K562 (cell line): ENCODE results near the gene MYO6. TPM values are rescaled to one million over a fixed set of nuclear protein-coding genes. Genes with fewer than 3 reads are reported as not detected.
A peak's percentile ranks its signal among the peaks of the same experiment; 100 is the strongest.

Experiments
- ATAC-seq: fragments of 200-7000 bp; cut with Tn5 transposase; 3 replicates; pipeline ENCODE4 v1.9.1; 2020; ENCODE audit warnings: moderate library complexity
- BruUV-seq: library from RNA; stranded (reverse); fragments of 400-500 nt; replicated peaks from 2 replicates; lab custom pipeline; 2021; lab: Mats Ljungman, UMichigan
- CTCF ChIA-PET: fragments of 300-600 bp; formaldehyde crosslinking; extraction: SDS; loops from one replicate; lab custom pipeline; 2021; ENCODE audit warnings: low intra/inter-chr PET ratio; lab: Yijun Ruan, JAX
- POLR2A ChIA-PET: fragments of 300-600, 350-650 bp; sonication (Branson Sonifier 250); formaldehyde crosslinking; extraction: SDS; loops from one replicate; lab custom pipeline; 2021; ENCODE audit warnings: antibody characterized with exemption, inconsistent platforms; lab: Yijun Ruan, JAX
- DNase-seq, 4 experiments: peaks; one replicate each; pipeline versions ENCODE4 v3.0.0 to v3.0.0-alpha.2; 2011 to 2018; ENCODE audit warnings: low spot score in 3 of 4, mixed read lengths in 3 of 4; ENCODE audit errors: extremely low read depth in 1 of 4
- FAIRE-seq: peaks from 2 replicates; lab custom pipeline; 2011; peaks lifted over from hg19 to GRCh38; lab: Jason Lieb, UNC
- H2AFZ ChIP-seq: 2 replicates; pipeline ENCODE4 v1.6.0; 2011; ENCODE audit warnings: low read depth, low read length, control low read depth, inconsistent platforms
- H3K27ac ChIP-seq: fragments of 200-600 bp; 3 replicates; pipeline ENCODE4 v1.8.0; 2011; ENCODE audit warnings: low read depth, mild to moderate bottlenecking, control low read depth, inconsistent platforms, low read length, moderate library complexity, mixed read lengths; ENCODE audit errors: extremely low read depth
- H3K27me3 ChIP-seq, 2 experiments: fragments of 300-600 bp in 1 of 2; 2 replicates in 1 of 2; 3 replicates in 1 of 2; pipeline versions ENCODE4 v1.6.0 to v1.8.0; 2011; ENCODE audit warnings: inconsistent platforms in 2 of 2, low read length in 2 of 2, mild to moderate bottlenecking in 1 of 2, mixed read lengths in 1 of 2, moderate library complexity in 1 of 2; ENCODE audit not compliant: control insufficient read depth in 2 of 2, insufficient read depth in 2 of 2
- H3K36me3 ChIP-seq: fragments of 300-600 bp; 3 replicates; pipeline ENCODE4 v1.8.0; 2011; ENCODE audit warnings: mild to moderate bottlenecking, low read length, inconsistent platforms; ENCODE audit not compliant: control insufficient read depth, insufficient read depth
- H3K4me1 ChIP-seq, 2 experiments: fragments of 200-600 bp in 1 of 2; replicated peaks in 1 of 2; 2 replicates in 1 of 2; 3 replicates in 1 of 2; pipeline versions ENCODE4 v1.5.1 to v1.8.0; 2011; ENCODE audit warnings: inconsistent platforms in 2 of 2, low read length in 2 of 2, mild to moderate bottlenecking in 1 of 2, mixed read lengths in 1 of 2, moderate library complexity in 1 of 2; ENCODE audit not compliant: control insufficient read depth in 2 of 2, insufficient read depth in 2 of 2
- H3K4me2 ChIP-seq: 2 replicates; pipeline ENCODE4 v1.6.1; 2011; ENCODE audit warnings: low read length, control low read depth, inconsistent platforms, mixed read lengths; ENCODE audit not compliant: insufficient read depth
- H3K4me3 ChIP-seq: fragments of 200-600 bp; sonication (generic), shearing (Covaris generic); 2 replicates; pipeline ENCODE4 v1.5.1; 2016; ENCODE audit warnings: control low read depth, inconsistent platforms
- H3K79me2 ChIP-seq: fragments of 200-600 bp; 3 replicates; pipeline ENCODE4 v1.8.0; 2011; ENCODE audit warnings: low read length, inconsistent platforms; ENCODE audit not compliant: control insufficient read depth, insufficient read depth
- H3K9ac ChIP-seq, 2 experiments: 2 replicates each; pipeline versions ENCODE4 v1.6.0 to v1.6.1; 2011; ENCODE audit warnings: low read depth in 2 of 2, low read length in 2 of 2, control low read depth in 1 of 2, inconsistent platforms in 1 of 2, mild to moderate bottlenecking in 1 of 2, mixed read lengths in 1 of 2; ENCODE audit not compliant: insufficient read depth in 1 of 2
- H3K9me1 ChIP-seq: one replicate; pipeline ENCODE4 v1.6.0; 2011; ENCODE audit warnings: inconsistent platforms, mild to moderate bottlenecking, low read length, moderate library complexity; ENCODE audit not compliant: control insufficient read depth, insufficient read depth
- H3K9me3 ChIP-seq: replicated peaks from 2 replicates; pipeline ENCODE4 v1.5.1; 2011; ENCODE audit warnings: low read depth, low read length, inconsistent platforms; ENCODE audit not compliant: control insufficient read depth, insufficient read depth
- H4K20me1 ChIP-seq: replicated peaks from 2 replicates; pipeline ENCODE4 v1.6.1; 2011; ENCODE audit warnings: low read length, inconsistent platforms, mixed read lengths; ENCODE audit not compliant: control insufficient read depth, insufficient read depth
- CAMTA2 ChIP-seq: fragments of 250-450 bp; sonication (Bioruptor Pico); conservative IDR thresholded peaks from 2 replicates; pipeline ENCODE4 v1.5.1; 2022
- CHD4 ChIP-seq: fragments of 200-600 bp; sonication (generic); IDR thresholded peaks from 3 replicates; pipeline ENCODE4 v1.6.1; 2012; ENCODE audit warnings: low read depth, mild to moderate bottlenecking, mixed read lengths, low read length, inconsistent platforms; ENCODE audit not compliant: insufficient read depth, insufficient replicate concordance, poor library complexity, severe bottlenecking
- FOSL1 ChIP-seq: fragments of 200-800 bp; sonication (Bioruptor generic); conservative IDR thresholded peaks from 2 replicates; pipeline ENCODE4 v1.6.1; 2016; ENCODE audit warnings: missing genetic modification characterization, missing compliant biosample characterization
- GTF2F1 ChIP-seq: IDR thresholded peaks from 2 replicates; pipeline ENCODE4 v1.6.1; 2011; ENCODE audit warnings: low read depth, low read length, improper control_type of control experiment
- PHB ChIP-seq: fragments of 250-450 bp; sonication (Bioruptor Pico); IDR thresholded peaks from 2 replicates; pipeline ENCODE4 v1.5.0; 2021
- PRDM10 ChIP-seq: fragments of 450-650 bp; IDR thresholded peaks from 2 replicates; pipeline ENCODE4 v1.6.1; 2018; ENCODE audit not compliant: partially characterized antibody
- SAFB2 ChIP-seq: fragments of 200-400 bp; formaldehyde crosslinking; IDR thresholded peaks from 2 replicates; pipeline ENCODE4 v1.6.1; 2018; ENCODE audit warnings: borderline replicate concordance, low read length, low read depth, moderate library complexity; ENCODE audit not compliant: severe bottlenecking
- THAP12 ChIP-seq: fragments of 250-450 bp; sonication (Bioruptor Pico); IDR thresholded peaks from 2 replicates; pipeline ENCODE4 v1.9.0; 2021; ENCODE audit warnings: mild to moderate bottlenecking, inconsistent platforms
- ZNF561 ChIP-seq: fragments of 450-650 bp; formaldehyde crosslinking; conservative IDR thresholded peaks from 2 replicates; pipeline ENCODE4 v1.4.0; 2020; ENCODE audit warnings: mild to moderate bottlenecking, moderate library complexity
- WGBS: fragments of 100-300 bp; shearing (Covaris generic); methylation state at CpG from one replicate; pipeline ENCODE4 v1.1.6; 2016; ENCODE audit warnings: low coverage, mixed read lengths; ENCODE audit not compliant: insufficient coverage; ENCODE audit errors: missing lambda C conversion rate; 5-methylcytosine and 5-hydroxymethylcytosine counted together
- in situ Hi-C: fragments of 300-500 bp; cut with MboI; formaldehyde crosslinking; loops from 4 replicates; pipeline ENCODE4 v1.15.0; 2018; ENCODE audit warnings: inconsistent platforms, mixed read lengths
- intact Hi-C: fragments of 100-400 bp; cut with micrococcal nuclease; formaldehyde crosslinking; loops from 2 replicates; pipeline ENCODE4 v1.14.2; 2022
- polyA plus RNA-seq, 8 experiments: library from polyadenylated mRNA; depleted of rRNA in 4 of 8; stranded (reverse) in 5 of 8; unstranded in 3 of 8; fragments of >200 nt; fragmentation: Nextera tagmentation in 2 of 8; fragmentation: Illumina TruSeq in 1 of 8; extraction: Ambion mirVana in 2 of 8; extraction: Trizol in 1 of 8; gene quantifications; 2 replicates each; pipeline versions ENCODE4 v1.2.1 to v1.2.3, GENCODE V29; 2011 to 2014; ENCODE audit warnings: inconsistent platforms in 1 of 8, missing spikeins in 1 of 8
- total RNA-seq, 7 experiments: library from RNA; depleted of rRNA in 6 of 7; stranded (reverse); fragments of >200 nt in 6 of 7; fragmentation: Illumina TruSeq in 2 of 7; extraction: Trizol in 2 of 7; gene quantifications; 2 replicates each; pipeline versions ENCODE4 v1.2.1 to v1.2.3, GENCODE V29; 2011 to 2021; ENCODE audit warnings: low replicate concordance in 1 of 7

Gene MYO6
- total and polyA plus RNA-seq, 9 of the 15 experiments (the other 6 are each of a cell fraction or from before 2014, with no cell fraction given), result 1.3 to 5.5 (median 2.7) TPM

DNA sequence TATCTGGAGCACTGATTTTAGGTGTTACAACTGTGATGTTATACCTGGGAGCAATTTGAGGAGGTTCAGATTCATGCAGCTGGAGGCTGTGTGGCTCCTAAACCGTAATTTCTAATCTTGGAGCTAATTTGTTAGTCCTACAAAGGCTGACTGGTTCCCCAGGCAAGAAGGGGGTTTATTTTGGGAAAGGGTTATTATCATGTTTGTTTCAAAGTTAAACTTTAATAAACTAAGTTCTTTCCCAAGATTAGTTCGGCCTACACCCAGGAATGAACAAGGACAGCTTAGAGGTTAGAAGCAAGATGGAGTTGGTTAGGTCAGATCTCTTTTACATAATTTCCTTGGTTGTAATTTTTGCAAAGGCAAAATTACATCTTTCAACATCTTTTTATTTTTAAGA, 135.8 kb downstream of the MYO6 start:
- no TSS peak for BruUV-seq
- H3K27me3 ChIP-seq, result no peaks in the 10 kb centered on the region
- H2AFZ ChIP-seq, result no peak overlapping the region
- H3K27ac ChIP-seq, result no peak overlapping the region
- no peak overlapping the region for H3K9ac ChIP-seq
- TF ChIP-seq ZNF561 (CRISPR knock-in tag), result no peak
- CTCF ChIA-PET, result no interaction called here
- intact Hi-C loops (no loop called here), in situ Hi-C loops (no loop called here)
- H4K20me1 ChIP-seq, result no peaks in the 10 kb centered on the region
- POLR2A ChIA-PET, result interaction anchor here (1.4 kb wide), 1 partner anchor 8 kb away, joined by 3 read pairs; no protein-coding TSS in a partner anchor
- H3K4me3 ChIP-seq, result no peak overlapping the region
- no peak overlapping the region for H3K4me2 ChIP-seq
- DNase-seq, result no peak
- no peaks in the 10 kb centered on the region; a peak in 1 of 5 replicates for H3K4me1 ChIP-seq
- H3K36me3 ChIP-seq, result no peaks in the 10 kb centered on the region
- no peaks in the 10 kb centered on the region for H3K9me3 ChIP-seq
- H3K79me2 ChIP-seq, result no peaks in the 10 kb centered on the region
- WGBS, result 6% methylated on average over 2 of the region's 2 CpGs
- no peak for ATAC-seq
- H3K9me1 ChIP-seq, result no peaks in the 10 kb centered on the region
- FAIRE-seq, result no peak

DNA sequence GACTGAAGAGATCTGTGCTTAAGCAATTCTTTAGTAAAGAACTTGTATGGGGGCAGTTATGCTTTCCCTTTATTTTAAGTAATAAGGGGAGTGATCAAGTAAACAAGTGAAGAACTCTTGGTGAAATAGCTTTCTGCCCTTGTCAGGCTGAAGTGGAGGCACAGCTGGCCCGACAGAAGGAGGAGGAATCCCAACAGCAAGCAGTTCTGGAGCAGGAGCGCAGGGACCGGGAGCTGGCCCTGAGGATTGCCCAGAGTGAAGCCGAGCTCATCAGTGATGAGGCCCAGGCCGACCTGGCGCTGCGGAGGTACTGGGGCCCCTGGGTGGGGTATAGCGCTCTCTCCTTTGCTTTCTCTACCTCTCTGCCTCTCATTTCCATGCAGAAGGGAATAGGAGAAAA, 143.3 kb downstream of the MYO6 start:
- ChIA-PET CTCF (no interaction called here), POLR2A (interaction anchor here (0.6 to 1.3 kb wide), 3 partner anchors 8 to 1627 kb away, joined by 3 read pairs; no protein-coding TSS in a partner anchor)
- H2AFZ ChIP-seq, result no peak overlapping the region
- no peak overlapping the region for H3K27ac ChIP-seq
- WGBS, result 19% methylated on average over 8 of the region's 8 CpGs
- H3K36me3 ChIP-seq, result no peaks in the 10 kb centered on the region
- no peaks in the 10 kb centered on the region for H4K20me1 ChIP-seq
- H3K4me3 ChIP-seq, result no peak overlapping the region
- H3K4me1 ChIP-seq, result peaks cover 0 to 2% of the 10 kb centered on the region in 2 experiments; a peak in 2 of 5 replicates
- H3K9me3 ChIP-seq, result no peaks in the 10 kb centered on the region
- DNase-seq (no peak), ATAC-seq (peak; percentile 37; the same call in 1 of the 3 replicates), FAIRE-seq (no peak)
- in situ Hi-C loops (no loop called here), intact Hi-C loops (loop anchor here (2.0 kb wide), 1 partner anchor 42 kb away; no protein-coding TSS in a partner anchor)
- H3K4me2 ChIP-seq, result no peak overlapping the region
- H3K9ac ChIP-seq, result no peak overlapping the region
- H3K27me3 ChIP-seq, result no peaks in the 10 kb centered on the region
- TF ChIP-seq PHB (CRISPR knock-in tag) (no peak), PRDM10 (no peak), FOSL1 (tag) (no peak), THAP12 (CRISPR knock-in tag) (no peak), CHD4 (no peak), GTF2F1 (no peak), CAMTA2 (CRISPR knock-in tag) (no peak), SAFB2 (no peak)
- H3K9me1 ChIP-seq, result no peaks in the 10 kb centered on the region
- no peaks in the 10 kb centered on the region for H3K79me2 ChIP-seq
- no TSS peak for BruUV-seq
